HG03575 (cell line): ENCODE results near the gene ZNF679.
"Not testable (repeated sequence)": the region's sequence is repeated elsewhere in the genome, so short reads cannot be mapped to it uniquely, and the experiment has no call there.

Experiments used
- ATAC-seq: cut with Tn5 transposase; IDR thresholded peaks from one replicate; pipeline ENCODE4 v1.9.1; 2021; ENCODE audit not compliant: unreplicated experiment, insufficient number of reproducible peaks, low FRiP score; ENCODE audit errors: extremely low read depth

Gene ZNF679

DNA sequence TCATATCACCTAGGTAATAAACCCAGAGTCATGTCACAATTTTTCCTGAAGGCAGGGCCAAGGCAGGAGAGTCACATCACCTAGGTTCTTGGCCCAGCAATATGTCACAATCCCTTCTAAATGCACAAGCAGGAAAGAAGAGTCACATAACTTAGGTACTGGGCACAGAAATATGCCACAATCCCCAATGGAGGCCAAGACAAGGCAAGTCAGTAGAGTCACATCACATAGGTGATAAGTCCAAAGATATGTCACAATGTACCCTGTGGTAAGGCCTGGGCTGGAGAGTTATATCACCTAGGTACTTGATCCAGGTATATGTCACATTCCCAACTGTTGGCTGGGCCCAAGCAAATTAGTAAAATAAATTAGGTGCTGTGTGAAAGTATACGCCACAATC is at the start of gene ZNF679:
Gene ZNF679, plus strand, starts transcription at position 301 of the 400 bp plus-strand sequence. CDS start 20,644 bp downstream, outside the sequence.
- not testable (repeated sequence) for ATAC-seq

DNA sequence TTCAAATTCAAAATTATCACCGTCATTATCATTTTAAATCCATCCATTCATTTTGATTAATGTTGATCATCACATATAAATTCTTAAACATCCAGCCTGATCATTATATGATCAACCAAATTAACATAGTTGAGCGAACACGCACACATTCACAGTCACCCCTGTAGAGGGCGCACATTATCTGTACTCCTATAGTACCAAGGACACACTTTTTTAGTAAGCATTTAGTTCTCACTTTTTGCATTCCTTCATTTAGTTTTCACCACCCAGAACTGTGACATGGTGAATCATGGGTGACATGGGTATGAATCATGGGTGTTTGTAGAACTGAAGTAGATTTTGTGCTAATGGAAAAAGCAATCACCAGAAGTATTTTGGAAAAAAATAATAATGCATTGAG is 47.3 kb upstream of the ZNF679 start:
- ATAC-seq = no peak

DNA sequence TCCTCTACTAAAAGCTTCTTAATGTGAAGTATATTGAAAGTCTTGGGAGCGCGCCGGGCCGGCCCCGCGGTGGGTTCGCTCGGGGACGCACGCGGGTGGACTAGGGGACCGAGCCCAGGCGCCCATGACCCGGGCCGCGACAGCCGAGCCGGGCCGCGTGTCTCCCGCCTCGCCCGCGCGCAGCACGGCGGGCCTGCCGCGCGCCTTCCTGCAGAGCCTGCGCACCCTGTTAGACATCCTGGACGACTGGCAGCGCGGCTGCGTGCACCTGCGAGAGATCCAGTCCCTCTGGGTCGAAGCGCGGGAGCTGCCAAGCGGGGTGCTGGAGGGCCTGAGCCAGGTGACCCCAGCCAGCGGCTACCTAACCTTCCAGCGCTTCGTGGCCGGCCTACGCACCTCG is 46.7 kb upstream of the ZNF679 start:
- no peak for ATAC-seq

DNA sequence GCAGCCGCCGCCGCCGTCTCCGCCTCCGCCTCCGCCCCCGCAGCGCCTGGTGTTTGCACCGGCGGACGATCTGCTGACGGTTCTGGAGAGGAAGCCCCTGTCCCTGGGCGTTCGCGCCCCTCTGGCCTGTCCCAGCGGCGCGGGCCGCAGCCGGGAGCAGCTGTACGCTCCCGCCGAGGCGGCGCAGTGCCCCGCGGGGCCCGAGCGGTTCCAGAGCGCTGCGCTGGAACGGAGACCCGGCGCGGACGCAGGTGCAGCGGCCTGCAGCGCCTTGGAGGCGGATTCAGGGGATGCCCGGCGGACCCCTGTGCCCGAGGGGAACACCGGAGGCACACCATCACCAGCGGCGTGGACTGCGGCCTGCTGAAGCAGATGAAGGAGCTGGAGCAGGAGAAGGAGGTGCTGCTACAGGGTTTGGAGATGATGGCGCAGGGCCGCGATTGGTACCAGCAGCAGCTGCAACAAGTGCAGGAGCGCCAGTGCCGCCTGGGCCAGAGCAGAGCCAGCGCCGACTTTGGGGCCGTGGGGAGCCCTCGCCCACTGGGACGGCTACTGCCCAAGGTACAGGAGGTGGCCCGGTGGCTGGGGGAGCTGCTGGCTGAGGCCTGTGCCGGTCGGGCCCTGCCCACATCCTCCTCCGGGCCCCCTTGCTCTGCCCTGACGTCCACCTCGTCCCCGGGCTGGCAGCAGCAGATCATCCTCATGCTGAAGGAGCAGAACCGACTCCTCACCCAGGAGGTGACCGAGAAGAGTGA is 46.1 kb upstream of the ZNF679 start:
- no peak for ATAC-seq

DNA sequence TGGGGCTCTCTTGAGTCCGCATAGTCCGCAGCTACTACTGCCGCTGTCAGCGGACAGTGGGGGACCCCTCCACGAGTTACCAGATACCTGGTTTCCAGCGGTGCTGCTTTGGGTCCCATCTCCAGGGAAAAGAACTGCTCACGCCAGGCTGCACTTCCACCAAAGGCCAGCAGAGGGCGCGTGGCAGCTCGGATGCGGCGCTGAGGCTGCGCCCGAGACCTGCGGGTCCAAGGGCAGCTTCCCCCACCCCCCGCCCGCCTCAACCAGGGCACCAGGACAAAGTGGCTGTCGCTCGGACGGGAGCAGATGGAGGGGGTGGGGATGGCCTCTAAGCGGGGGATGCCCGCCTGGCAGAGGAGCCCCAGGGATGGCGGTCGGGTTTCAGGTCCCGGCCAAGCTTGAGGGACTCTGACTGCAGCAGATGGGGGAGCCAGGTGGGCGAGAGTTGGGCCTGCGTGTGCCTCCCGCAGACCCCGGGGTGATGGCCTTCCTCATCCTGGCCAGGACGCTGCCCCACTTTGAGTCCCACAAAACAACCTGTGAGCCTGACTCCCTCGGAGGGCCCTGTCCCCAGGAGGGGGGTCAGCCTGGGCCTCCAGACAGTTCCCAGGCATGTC is 45.0 kb upstream of the ZNF679 start:
- ATAC-seq = no peak

DNA sequence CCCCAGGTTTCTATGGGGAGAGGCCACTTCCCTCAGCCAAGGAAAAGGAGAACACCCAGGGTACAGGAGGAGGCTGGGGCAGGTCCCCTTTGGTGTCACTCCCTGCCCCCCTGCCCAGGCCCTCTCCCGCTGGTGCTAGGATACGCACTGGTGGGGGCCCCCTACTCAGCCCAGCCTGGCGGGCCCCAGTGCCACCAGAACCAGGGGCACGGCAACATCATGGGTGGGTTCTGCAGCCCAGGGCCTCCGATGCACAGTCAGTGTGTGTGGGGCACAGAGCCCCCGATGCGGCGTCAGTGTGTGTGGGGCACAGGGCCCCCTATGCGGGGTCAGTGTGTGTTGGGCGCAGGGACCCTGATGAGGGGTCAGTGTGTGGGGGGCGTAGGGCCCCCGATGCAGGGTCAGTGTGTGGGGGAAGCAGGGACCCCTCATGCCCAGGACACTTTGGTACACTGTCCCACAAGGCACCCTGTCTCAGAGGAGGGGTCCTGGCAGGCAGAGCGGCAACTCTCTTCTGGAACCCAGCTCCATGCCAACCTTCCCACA is 44.4 kb upstream of the ZNF679 start:
- no peak for ATAC-seq

DNA sequence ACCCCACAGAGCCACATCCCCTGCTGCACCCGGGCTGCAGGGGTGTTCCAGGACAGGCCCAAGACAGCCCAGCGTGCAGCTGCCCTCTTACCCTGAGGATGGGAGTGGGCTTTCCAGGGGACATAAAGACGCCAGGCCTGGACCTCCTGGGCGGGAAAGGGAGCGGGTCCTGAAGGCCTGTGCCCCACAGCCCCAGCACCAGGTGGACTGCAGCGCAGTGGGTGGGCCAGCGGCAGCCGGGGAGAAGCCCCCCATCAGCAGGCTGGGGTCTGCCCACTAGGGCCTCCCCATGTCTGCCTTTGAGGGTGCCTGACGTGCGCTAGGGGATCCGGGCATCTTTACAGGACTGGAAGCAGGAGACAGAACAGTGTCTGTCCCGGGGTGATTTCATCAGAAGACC is 43.9 kb upstream of the ZNF679 start:
- no peak for ATAC-seq

DNA sequence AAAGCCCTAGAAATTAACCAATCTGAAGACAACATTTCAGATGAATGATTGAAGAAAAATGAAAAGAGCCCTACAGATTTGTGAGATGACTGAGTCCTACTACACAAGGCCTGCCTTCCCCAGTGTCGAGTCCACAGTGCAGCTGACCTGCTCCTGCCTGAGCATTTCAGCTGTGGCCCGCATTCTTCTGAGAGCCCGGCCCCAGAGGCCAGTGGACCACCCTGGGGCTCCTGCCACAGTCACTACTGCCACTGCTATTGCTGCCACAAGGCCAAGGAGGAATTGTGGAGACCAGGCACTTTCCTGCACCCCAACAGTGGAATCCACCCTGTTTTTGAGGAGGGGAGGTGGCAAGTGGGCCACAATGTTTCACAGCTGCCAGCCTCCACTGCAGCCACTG is 40.9 kb upstream of the ZNF679 start:
- no peak for ATAC-seq

DNA sequence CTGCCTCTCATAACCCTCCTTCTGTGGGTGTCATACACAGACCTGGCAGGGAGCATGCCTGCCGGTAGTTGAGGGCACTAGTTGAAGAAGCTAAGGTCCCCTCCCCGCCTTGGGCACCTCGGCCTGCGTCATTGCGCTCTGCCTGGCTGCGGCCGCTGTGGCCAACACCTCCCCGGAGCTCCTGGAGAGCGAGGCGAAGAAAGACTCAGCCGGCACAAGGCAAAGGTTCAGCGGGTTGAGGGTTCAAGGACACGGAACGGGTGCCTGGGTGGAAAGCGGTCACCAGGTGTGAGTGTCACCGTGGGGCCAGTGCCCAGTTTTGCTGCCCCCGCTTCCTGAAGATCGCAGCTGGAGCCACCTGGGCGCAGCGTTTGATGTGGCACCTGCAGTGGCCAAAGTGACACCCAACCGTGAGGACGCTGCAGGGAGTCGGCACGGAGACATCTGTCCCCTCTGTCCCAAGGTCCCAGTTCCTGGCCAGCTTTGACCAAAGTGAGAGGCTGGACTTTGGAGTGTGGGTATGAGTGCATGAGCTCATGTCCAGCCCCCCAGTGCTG is 36.0 kb upstream of the ZNF679 start:
- ATAC-seq = no peak

DNA sequence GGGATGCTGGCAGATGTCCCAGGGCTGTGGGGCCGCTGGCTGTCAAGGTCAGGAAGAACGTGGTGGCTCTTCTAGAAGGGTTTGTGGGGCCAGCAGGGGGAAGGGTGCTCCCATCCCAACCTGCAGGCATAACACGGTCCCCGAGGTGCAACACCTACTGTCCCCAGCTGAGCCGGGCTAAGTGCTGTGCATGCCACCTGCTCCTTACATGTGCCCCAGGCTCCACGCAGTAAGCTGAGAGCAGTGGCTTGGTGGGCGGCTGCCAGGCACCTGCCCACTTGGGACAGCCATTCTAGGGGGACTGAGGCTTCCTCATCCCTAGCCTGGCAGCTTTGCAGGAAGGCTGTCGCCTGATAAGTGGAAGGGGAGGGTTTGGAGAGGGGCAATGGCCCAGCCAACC is 35.5 kb upstream of the ZNF679 start:
- ATAC-seq = no peak

DNA sequence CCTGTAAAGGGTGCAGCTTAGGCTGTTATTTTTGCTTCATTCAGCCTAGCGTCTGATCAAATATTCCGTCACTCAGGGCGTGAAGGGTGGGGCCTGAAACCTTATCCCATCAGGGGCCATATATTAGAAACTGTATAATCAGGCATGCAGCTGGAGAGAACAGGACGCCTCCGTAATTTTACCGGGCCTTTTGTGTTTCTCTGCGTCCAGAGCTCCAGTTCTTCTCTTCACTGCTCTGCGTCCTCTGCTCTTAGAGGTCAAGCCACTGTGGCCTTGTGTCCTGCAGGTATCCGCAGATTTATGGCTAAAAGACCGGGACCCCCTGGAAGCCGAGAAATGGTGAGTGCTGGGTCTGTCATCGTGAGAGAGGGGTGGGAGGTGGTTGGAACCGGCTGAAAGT is 21.4 kb upstream of the ZNF679 start, which contains the start of gene ZNF735:
Gene ZNF735, plus strand, starts transcription at position 301 of the 400 bp plus-strand sequence. Its CDS starts 0 bp downstream, at position 301.
- ATAC-seq = no peak

DNA sequence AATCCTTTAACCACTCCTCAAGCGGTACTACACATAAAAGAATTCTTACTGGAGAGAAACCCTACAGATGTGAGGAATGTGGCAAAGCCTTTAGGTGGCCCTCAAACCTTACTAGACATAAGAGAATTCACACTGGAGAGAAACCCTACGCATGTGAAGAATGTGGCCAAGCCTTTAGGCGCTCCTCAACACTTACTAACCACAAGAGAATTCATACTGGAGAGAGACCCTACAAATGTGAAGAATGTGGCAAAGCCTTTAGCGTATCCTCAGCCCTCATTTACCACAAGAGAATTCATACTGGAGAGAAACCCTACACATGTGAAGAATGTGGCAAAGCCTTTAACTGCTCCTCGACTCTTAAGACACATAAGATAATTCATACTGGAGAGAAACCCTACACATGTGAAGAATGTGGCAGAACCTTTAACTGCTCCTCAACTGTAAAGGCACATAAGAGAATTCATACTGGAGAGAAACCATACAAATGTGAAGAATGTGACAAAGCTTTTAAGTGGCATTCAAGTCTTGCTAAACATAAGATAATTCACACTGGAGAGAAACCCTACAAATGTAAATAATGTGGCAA is 8.5 kb upstream of the ZNF679 start:
- ATAC-seq = not testable (repeated sequence)

DNA sequence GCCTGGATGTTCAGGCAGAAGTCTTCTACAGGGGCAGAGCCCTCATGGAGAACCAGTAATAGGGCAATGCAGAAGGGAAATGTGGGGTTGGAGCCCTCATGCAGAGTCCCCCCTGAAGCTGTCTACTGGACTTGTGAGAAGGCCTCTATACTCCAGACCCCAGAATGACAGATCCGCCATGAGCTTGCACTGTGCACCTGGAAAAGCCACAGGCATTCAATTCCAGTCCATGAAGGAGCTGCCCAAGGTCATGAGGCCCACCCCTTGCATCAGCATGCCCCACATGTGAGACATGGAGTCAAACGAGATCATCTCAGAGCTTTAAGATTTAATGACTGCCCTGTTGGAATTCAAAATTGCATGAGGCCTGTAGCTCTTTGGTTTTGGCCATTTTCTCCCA is 4.9 kb upstream of the ZNF679 start:
- no peak for ATAC-seq

DNA sequence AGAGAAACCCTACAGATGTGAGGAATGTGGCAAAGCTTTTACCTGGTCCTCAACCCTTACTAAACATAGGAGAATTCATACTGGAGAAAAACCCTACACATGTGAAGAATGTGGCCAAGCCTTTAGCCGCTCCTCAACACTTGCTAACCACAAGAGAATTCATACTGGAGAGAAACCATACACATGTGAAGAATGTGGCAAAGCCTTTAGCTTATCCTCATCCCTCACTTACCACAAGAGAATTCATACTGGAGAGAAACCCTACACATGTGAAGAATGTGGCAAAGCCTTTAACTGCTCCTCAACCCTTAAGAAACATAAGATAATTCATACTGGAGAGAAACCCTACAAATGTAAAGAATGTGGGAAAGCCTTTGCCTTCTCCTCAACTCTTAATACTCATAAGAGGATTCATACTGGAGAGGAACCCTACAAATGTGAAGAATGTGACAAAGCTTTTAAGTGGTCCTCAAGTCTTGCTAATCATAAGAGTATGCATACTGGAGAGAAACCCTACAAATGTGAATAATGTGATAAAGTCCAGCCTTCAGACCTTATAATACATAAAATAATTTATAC is 38.2 kb downstream of the ZNF679 start:
- no peak for ATAC-seq

DNA sequence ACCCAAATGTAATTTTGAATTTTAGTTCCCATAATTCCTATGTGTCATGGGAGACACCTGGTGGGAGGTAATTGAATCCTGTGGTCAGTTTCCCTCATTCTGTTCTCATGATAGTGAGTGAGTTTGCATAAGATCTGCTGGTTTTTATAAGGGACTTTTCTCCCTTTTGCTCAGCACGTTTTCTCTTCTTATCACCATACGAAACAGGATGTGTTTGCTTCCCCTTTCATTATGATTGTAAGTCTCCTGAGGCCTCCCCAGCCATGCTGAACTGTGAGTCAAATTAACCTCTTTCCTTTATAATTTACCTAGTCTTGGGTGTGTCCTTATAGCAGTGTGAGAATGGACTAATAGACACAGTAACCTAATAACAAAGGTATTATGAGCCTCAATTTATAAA is 49.4 kb downstream of the ZNF679 start:
- ATAC-seq = no peak

DNA sequence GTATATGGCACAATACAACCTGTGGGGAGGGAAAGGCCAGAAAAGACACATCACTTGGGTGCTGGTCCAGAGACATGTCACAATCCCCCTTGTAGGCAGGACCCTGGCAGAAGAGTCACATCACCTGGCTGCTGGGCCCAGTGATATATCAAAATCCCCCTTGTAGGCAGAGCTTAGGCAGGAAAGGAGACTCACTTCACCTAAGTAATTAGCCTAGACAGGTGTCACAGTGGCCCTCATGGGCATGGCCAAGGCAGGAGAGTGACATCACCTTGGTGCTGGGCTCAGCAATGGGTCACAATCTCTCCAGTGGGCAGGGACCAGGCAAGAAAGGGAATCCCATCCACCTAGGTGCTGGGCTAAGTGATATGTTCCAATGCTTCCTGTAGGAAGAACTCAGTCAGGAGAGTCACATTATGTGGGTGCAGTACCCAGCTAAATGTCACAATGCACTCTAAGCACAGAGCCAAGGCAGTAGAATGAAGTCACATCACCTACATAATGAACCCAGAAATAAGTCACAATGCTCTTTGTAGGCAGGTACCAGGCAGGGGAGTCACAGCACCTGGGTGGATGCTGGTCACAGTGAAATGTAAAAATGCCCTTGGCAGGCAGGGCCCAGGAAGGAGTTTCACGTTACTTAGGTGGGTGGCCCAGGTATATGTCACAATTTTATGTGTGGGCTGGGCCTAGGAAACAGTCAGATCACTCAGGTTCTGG is 66.6 kb downstream of the ZNF679 start:
- ATAC-seq = no peak

DNA sequence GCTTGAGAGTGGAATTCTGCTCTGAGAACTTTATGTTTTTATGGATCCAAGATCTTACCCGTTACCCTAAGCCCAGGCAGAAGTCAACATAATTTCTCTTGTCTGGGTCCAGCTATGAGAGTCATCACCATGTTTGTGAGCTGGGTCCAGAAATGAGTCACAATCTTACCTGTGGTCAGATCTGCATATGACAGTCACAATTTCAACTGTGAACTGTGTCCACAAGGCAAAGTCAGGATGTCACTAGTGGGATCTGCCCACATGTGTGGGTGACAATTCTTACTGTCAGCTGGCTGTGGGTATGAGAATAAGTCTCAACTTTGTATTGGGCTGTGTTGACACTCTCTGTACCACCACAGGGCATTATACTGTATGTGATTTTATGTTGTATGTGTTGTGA is 69.1 kb downstream of the ZNF679 start:
- not testable (repeated sequence) for ATAC-seq

DNA sequence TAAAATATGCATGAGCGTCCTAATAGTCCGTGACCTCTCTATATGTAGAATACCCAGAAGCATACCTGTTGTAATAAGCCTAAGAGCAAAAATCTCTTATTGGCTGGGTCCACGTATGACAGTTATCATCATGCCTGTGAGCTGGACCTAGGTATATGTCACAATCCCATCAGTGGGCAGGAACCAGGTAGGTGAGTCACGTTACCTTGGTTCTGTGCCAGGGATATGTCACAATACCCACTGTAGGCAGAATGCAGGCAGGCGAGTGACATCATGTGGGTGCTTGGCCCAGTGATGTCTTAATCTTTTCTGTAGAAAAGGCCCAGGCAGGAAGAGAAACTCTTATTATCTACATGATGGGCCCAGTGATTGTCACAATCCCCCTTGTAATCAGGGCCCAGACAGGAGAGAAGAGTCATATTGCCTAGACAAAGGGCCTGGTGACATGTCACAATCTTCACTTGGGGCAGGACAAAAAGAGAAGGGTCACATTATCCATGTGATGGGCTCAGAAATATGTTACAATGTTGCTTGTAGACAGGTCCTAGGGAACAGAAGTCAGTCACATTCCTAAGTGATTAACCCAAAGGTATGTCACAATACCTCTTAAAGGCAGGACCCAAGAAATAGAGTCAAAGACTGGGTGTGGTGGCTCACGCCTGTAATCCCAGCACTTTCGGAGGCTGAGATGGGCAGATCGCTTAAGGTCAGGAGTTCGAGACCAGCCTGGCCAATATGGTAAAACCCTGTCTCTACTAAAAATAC is 72.5 kb downstream of the ZNF679 start:
- no peak for ATAC-seq
